GM20000 (cell line): Measurements from ENCODE around the gene SLC2A13.
"Not testable (repeated sequence)": the region's sequence is repeated elsewhere in the genome, so short reads cannot be mapped to it uniquely, and the experiment has no call there.

Experiments
- DNase-seq: peaks from one replicate; pipeline ENCODE4 v3.0.0; 2012; ENCODE audit warnings: low spot score
- CTCF ChIP-seq: IDR thresholded peaks from 2 replicates; pipeline ENCODE4 v1.5.1; 2012; ENCODE audit warnings: mild to moderate bottlenecking, control low read depth; ENCODE audit errors: extremely low read depth, missing control alignments

Gene SLC2A13

DNA sequence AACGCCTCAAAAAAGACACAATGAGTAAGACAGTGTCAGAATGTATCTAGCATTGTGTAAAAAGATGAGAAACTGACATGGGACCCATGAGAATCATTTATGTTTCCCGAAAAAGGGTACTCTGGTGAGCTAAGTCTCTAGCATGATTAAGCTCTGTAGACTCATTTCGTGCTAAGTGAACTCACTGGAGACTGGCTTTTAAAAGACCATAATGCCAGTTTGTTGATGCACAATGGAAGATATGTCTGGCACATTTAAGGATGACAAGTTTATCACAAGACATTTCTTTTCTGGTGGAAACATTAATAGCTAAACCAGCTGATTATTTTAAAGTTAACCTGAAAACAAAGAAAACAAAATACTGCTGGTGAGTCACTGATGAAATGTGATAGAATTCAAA, 233.5 kb downstream of the SLC2A13 start:
- DNase-seq: no peak
- no peak for TF ChIP-seq CTCF

DNA sequence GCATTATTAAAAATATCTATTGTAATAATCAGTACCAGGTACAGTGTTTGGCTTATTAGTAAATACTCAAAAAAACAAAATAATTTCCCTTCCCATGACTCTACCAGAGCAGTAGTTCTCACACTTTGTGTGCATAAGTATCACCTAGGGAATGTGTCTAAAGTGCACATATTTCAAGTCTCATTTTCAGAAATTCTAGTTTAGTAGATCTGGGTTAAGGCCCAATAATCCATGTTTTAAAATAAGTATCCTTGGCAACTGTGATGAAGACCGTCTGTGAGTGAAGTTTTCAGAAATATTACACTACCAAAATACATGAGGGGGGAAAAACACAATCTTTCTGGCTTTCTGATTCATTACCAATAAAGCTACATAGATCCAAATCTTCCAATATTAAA, 237.6 kb downstream of the SLC2A13 start:
- TF ChIP-seq CTCF: no peak
- no peak for DNase-seq

GRCh38 chr12:39867631-39868327, 238.1 kb downstream of the SLC2A13 start:
- DNase-seq: no peak
- no peak for TF ChIP-seq CTCF

GRCh38 chr12:39866135-39866534, 239.7 kb downstream of the SLC2A13 start:
- TF ChIP-seq CTCF: no peak
- DNase-seq: no peak

GRCh38 chr12:39860695-39861094, 245.2 kb downstream of the SLC2A13 start:
- no peak for DNase-seq
- no peak for TF ChIP-seq CTCF

- TF ChIP-seq CTCF: no peak
Observed at GRCh38 chr12:39853003-39853402, 252.9 kb downstream of the SLC2A13 start.

GRCh38 chr12:39852346-39852745, 253.5 kb downstream of the SLC2A13 start:
- DNase-seq: no peak
- no peak for TF ChIP-seq CTCF

More at GRCh38 chr12:39853003-39853402, 252.9 kb downstream of the SLC2A13 start:
- no peak for DNase-seq

GRCh38 chr12:39848218-39848617, 257.7 kb downstream of the SLC2A13 start:
- not testable (repeated sequence) for DNase-seq
